ENCODE results near the gene EVI2B. TPM values are rescaled to one million over a fixed set of nuclear protein-coding genes. Genes with fewer than 3 reads are reported as not detected.

Gene EVI2B
- total RNA-seq, 2 experiments from 2014 or later = 17.4 to 71.0 TPM

DNA sequence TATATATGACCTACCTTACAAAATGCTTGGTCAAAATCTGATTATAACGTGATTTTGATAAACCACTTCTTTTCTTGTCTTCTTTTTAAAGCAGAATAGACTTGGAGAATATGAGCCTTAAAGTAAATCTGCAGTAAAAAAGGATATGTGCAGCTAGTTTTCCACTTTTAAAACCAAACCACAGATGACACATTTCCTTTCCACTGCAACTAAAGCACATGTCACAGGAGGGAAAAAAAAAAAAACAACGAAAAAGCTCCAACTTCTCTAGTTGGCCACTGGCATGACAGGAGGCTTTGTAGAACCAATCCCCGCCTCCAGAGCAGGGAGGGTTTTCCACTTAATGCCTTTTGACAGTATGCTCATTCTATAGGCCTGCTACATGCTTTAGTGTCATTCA is 7.6 kb upstream of the EVI2B start, which contains the start of gene EVI2A:
EVI2A (minus strand) TSS at position 142 of the 400 bp plus-strand sequence. CDS start 2,609 bp downstream, outside the sequence.
- POLR2A ChIA-PET = interaction anchor here (0.7 to 1.0 kb wide), 3 partner anchors 10 to 317 kb away, joined by 3 to 5 read pairs (median 3); no protein-coding TSS in a partner anchor
- no peaks in the 10 kb centered on the region for H4K20me1 ChIP-seq (ENCODE audit: insufficient read depth, low read length)
- CTCF ChIA-PET (ENCODE audit: unreplicated experiment) = no interaction called here
- H3K9me2 ChIP-seq (ENCODE audit: insufficient read depth, low read length) = no peaks in the 10 kb centered on the region
- H3K36me3 ChIP-seq (ENCODE audit: insufficient read depth, low read length) = peaks cover 12% of the 10 kb centered on the region; the same call in 1 of the 2 replicates
- TF ChIP-seq EZH2phosphoT487 (IDR thresholded peaks at IDR 0.05; ENCODE audit: borderline replicate concordance, low read depth, low read length) = no peak
- TF ChIP-seq, protein P1, sequence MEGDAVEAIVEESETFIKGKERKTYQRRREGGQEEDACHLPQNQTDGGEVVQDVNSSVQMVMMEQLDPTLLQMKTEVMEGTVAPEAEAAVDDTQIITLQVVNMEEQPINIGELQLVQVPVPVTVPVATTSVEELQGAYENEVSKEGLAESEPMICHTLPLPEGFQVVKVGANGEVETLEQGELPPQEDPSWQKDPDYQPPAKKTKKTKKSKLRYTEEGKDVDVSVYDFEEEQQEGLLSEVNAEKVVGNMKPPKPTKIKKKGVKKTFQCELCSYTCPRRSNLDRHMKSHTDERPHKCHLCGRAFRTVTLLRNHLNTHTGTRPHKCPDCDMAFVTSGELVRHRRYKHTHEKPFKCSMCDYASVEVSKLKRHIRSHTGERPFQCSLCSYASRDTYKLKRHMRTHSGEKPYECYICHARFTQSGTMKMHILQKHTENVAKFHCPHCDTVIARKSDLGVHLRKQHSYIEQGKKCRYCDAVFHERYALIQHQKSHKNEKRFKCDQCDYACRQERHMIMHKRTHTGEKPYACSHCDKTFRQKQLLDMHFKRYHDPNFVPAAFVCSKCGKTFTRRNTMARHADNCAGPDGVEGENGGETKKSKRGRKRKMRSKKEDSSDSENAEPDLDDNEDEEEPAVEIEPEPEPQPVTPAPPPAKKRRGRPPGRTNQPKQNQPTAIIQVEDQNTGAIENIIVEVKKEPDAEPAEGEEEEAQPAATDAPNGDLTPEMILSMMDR (conservative IDR thresholded peaks at IDR 0.05; ENCODE audit: low read length) = no peak
- H3K4me3 ChIP-seq (ENCODE audit: low read depth, low read length, poor library complexity, severe bottlenecking) = peak within 1 kb of the TSS; percentile 77
- peak within 1 kb of the TSS; percentile 1; the same call in 1 of the 2 replicates for H2AFZ ChIP-seq (ENCODE audit: low read length)
- no peaks in the 10 kb centered on the region for H3K9me3 ChIP-seq (ENCODE audit: low read length)
- no TSS peak for BruUV-seq (replicated peaks)
- peaks cover 59% of the 10 kb centered on the region for H3K79me2 ChIP-seq (ENCODE audit: insufficient read depth, low read depth, low read length)
- DNase-seq (ENCODE audit: low spot score) = peak; percentile 89
- peaks cover 25% of the 10 kb centered on the region for H3K4me1 ChIP-seq (ENCODE audit: insufficient read depth, low read length, poor library complexity, severe bottlenecking)
- H3K4me2 ChIP-seq (ENCODE audit: low read length) = peak within 1 kb of the TSS; percentile 93
- peak within 1 kb of the TSS; percentile 97 for H3K27ac ChIP-seq (ENCODE audit: low read depth, low read length, poor library complexity, severe bottlenecking)
- intact Hi-C loops (cut with micrococcal nuclease; ENCODE audit: unreplicated experiment) = loop anchor here (1.0 kb wide), 1 partner anchor 12 kb away; no protein-coding TSS in a partner anchor

DNA sequence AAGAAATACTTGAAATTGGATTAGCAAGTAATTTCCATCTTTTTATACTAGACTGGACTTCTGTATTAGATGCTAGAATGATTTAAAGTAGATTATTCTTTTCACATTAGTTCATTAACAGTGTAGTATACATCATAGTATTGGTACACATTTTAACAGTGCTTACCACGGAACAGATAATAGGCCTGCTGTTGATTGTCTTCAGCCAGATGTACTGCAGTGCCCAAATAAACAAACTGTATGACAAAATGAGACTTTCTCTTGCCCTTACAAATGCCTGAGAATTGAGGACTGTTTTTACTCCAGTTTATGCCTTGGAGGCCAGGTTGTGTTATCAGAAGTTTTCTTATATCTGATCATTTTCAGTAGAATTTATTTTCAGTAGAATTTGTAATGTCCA is 6.9 kb upstream of the EVI2B start:
- H4K20me1 ChIP-seq (ENCODE audit: insufficient read depth, low read length) = no peaks in the 10 kb centered on the region
- BruUV-seq (replicated peaks) = no TSS peak
- TF ChIP-seq, protein P1 (conservative IDR thresholded peaks at IDR 0.05; ENCODE audit: low read length) = no peak
- no peak for TF ChIP-seq EZH2phosphoT487 (IDR thresholded peaks at IDR 0.05; ENCODE audit: borderline replicate concordance, low read depth, low read length)
- no peaks in the 10 kb centered on the region for H3K9me3 ChIP-seq (ENCODE audit: low read length)
- peaks cover 32% of the 10 kb centered on the region for H3K4me1 ChIP-seq (ENCODE audit: insufficient read depth, low read length, poor library complexity, severe bottlenecking)
- no peak for DNase-seq (ENCODE audit: low spot score)
- peaks cover 7% of the 10 kb centered on the region; the same call in 1 of the 2 replicates for H3K36me3 ChIP-seq (ENCODE audit: insufficient read depth, low read length)
- H3K4me3 ChIP-seq (ENCODE audit: low read depth, low read length, poor library complexity, severe bottlenecking) = peak overlapping the region; percentile 77
- POLR2A ChIA-PET = interaction anchor here (0.6 to 2.7 kb wide), 4 partner anchors 7 to 31 kb away, joined by 3 to 71 read pairs (median 4); no protein-coding TSS in a partner anchor
- H3K27ac ChIP-seq (ENCODE audit: low read depth, low read length, poor library complexity, severe bottlenecking) = peak overlapping the region; percentile 97
- H3K4me2 ChIP-seq (ENCODE audit: low read length) = peak overlapping the region; percentile 93
- H2AFZ ChIP-seq (ENCODE audit: low read length) = no peak overlapping the region; the same call in 1 of the 2 replicates
- intact Hi-C loops (cut with micrococcal nuclease; ENCODE audit: unreplicated experiment) = loop anchor here (1.0 kb wide), 1 partner anchor 11 kb away; no protein-coding TSS in a partner anchor
- H3K9me2 ChIP-seq (ENCODE audit: insufficient read depth, low read length) = no peaks in the 10 kb centered on the region
- CTCF ChIA-PET (ENCODE audit: unreplicated experiment) = no interaction called here
- H3K79me2 ChIP-seq (ENCODE audit: insufficient read depth, low read depth, low read length) = peaks cover 66% of the 10 kb centered on the region

DNA sequence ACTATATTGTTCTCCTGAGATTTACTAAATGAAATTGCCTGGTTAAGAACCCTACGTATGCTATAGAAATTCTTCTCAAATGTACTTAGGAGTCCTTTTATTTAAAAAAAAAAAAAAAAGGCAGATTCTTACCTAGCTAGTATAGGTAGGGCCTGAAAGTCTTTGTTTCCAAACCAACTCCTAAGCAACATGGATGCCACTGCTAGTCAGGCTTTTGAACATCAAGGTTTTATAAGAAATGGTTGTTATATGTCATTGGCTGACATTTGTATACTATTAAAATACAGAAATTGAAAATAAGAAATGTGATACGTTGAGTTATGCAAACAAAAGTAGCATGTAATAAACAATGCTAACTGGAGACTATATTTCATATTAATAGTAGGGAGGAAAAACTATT is 6.4 kb upstream of the EVI2B start:
- Histone ChIP-seq H3K4me1 (ENCODE audit: insufficient read depth, low read length, poor library complexity, severe bottlenecking) (peaks cover 37% of the 10 kb centered on the region), H4K20me1 (ENCODE audit: insufficient read depth, low read length) (no peaks in the 10 kb centered on the region), H3K36me3 (ENCODE audit: insufficient read depth, low read length) (peaks cover 6% of the 10 kb centered on the region; the same call in 1 of the 2 replicates), H3K9me3 (ENCODE audit: low read length) (no peaks in the 10 kb centered on the region), H3K9me2 (ENCODE audit: insufficient read depth, low read length) (no peaks in the 10 kb centered on the region), H3K4me2 (ENCODE audit: low read length) (peak overlapping the region; percentile 93), H3K79me2 (ENCODE audit: insufficient read depth, low read depth, low read length) (peaks cover 71% of the 10 kb centered on the region), H2AFZ (ENCODE audit: low read length) (no peak overlapping the region; the same call in 1 of the 2 replicates), H3K27ac (ENCODE audit: low read depth, low read length, poor library complexity, severe bottlenecking) (peak overlapping the region; percentile 97), H3K4me3 (ENCODE audit: low read depth, low read length, poor library complexity, severe bottlenecking) (peak overlapping the region; percentile 77)
- intact Hi-C loops (cut with micrococcal nuclease; ENCODE audit: unreplicated experiment) = no loop called here
- ChIA-PET POLR2A (interaction anchor here (0.5 to 2.7 kb wide), 11 partner anchors 8 to 1387 kb away, joined by 3 to 71 read pairs (median 4); no protein-coding TSS in a partner anchor), CTCF (ENCODE audit: unreplicated experiment) (no interaction called here)
- no TSS peak for BruUV-seq (replicated peaks)
- TF ChIP-seq EZH2phosphoT487 (IDR thresholded peaks at IDR 0.05; ENCODE audit: borderline replicate concordance, low read depth, low read length) = no peak
- TF ChIP-seq, protein P1 (conservative IDR thresholded peaks at IDR 0.05; ENCODE audit: low read length) = no peak
- DNase-seq (ENCODE audit: low spot score) = peak; percentile 61

Data from OCI-LY7 (cell line).